A673 (cell line): ENCODE measurements around the gene FBXO3.

ENCODE experiments used
- EZH2 ChIP-seq: fragments of 200-600 bp; sonication (generic); IDR thresholded peaks from 2 replicates; pipeline ENCODE4 v1.6.1; 2017; ENCODE audit warnings: borderline replicate concordance, low read depth, mild to moderate bottlenecking, mixed read lengths, antibody characterized with exemption, low read length; ENCODE audit not compliant: poor library complexity, severe bottlenecking
- TF ChIP-seq, protein P1 (sequence below): fragments of 300-800, 200-600 bp; sonication (generic); conservative IDR thresholded peaks from 2 replicates; pipeline ENCODE4 v1.5.1; 2017; ENCODE audit warnings: low read depth, mild to moderate bottlenecking, antibody characterized with exemption, low read length, moderate library complexity, mixed read lengths

DNA sequence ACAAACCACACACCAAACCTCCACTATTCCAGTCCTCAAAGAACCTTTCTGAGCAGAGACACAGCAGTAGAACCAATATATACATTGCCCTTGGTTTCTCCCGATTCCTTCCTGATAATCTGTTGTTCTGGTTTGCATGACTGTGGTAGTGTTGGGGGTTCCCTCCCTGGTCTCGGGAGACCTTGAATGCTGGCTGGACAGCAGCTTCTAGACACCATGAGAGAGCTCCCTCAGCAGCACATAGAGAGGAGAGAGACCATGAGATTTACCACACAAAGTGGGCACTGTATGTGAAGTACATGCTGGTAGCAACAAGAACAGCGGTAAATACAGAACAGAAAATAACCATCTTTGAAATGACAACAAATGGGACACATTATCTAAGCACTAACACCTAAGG is 76.3 kb downstream of the FBXO3 start:
- TF ChIP-seq, protein P1, sequence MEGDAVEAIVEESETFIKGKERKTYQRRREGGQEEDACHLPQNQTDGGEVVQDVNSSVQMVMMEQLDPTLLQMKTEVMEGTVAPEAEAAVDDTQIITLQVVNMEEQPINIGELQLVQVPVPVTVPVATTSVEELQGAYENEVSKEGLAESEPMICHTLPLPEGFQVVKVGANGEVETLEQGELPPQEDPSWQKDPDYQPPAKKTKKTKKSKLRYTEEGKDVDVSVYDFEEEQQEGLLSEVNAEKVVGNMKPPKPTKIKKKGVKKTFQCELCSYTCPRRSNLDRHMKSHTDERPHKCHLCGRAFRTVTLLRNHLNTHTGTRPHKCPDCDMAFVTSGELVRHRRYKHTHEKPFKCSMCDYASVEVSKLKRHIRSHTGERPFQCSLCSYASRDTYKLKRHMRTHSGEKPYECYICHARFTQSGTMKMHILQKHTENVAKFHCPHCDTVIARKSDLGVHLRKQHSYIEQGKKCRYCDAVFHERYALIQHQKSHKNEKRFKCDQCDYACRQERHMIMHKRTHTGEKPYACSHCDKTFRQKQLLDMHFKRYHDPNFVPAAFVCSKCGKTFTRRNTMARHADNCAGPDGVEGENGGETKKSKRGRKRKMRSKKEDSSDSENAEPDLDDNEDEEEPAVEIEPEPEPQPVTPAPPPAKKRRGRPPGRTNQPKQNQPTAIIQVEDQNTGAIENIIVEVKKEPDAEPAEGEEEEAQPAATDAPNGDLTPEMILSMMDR: no peak
- no peak for TF ChIP-seq EZH2
